ENCODE measurements around the gene SLC35E3. TPM values are rescaled to one million over a fixed set of nuclear protein-coding genes. Genes with fewer than 3 reads are reported as not detected.
A peak's percentile ranks its signal among the peaks of the same experiment; 100 is the strongest.
"Not testable (repeated sequence)": the region's sequence is repeated elsewhere in the genome, so short reads cannot be mapped to it uniquely, and the experiment has no call there.

The SLC35E3 gene
- total RNA-seq, 1 donor from 2014 or later = 14.6 TPM

GRCh38 chr12:68809190-68810026 is 63.4 kb downstream of the SLC35E3 start:
- H3K27me3 Mint-ChIP-seq (ENCODE audit: low read depth, unreplicated experiment) = no peaks in the 10 kb centered on the region
- no peak for DNase-seq (ENCODE audit: low read depth)
- TF ChIP-seq EZH2 (IDR thresholded peaks at IDR 0.05; ENCODE audit: insufficient read depth, low read length) (no peak), CTCF (IDR thresholded peaks at IDR 0.05; ENCODE audit: insufficient read depth, low read depth, low read length) (no peak)

GRCh38 chr12:68810027-68810389 is 64.0 kb downstream of the SLC35E3 start:
- H3K9me3 Mint-ChIP-seq (ENCODE audit: unreplicated experiment); H2AFZ ChIP-seq (ENCODE audit: low read depth, low read length); H3K4me1 ChIP-seq (ENCODE audit: insufficient read depth, low read length); FAIRE-seq; H3K9me3 ChIP-seq (ENCODE audit: insufficient read depth, low read depth, low read length); H3K27me3 ChIP-seq (ENCODE audit: insufficient read depth, low read length); DNase-seq (ENCODE audit: low read depth); H3K27ac ChIP-seq (ENCODE audit: low read depth, low read length); H3K27me3 Mint-ChIP-seq (ENCODE audit: low read depth, unreplicated experiment); H3K9ac ChIP-seq (ENCODE audit: low read length): not testable (repeated sequence)
- Mint-ChIP-seq H3K27ac (ENCODE audit: unreplicated experiment) (peak overlapping the region; percentile 95), H3K4me1 (ENCODE audit: low read depth, unreplicated experiment) (peaks cover 17% of the 10 kb centered on the region), H3K4me3 (ENCODE audit: unreplicated experiment) (peak overlapping the region; percentile 91), H3K36me3 (ENCODE audit: low read depth, unreplicated experiment) (peaks cover 29% of the 10 kb centered on the region)
- Histone ChIP-seq H3K79me2 (ENCODE audit: insufficient read depth, low read length) (peaks cover 69% of the 10 kb centered on the region), H3K4me3 (ENCODE audit: insufficient read depth, low read depth, low read length) (peak overlapping the region; percentile 98), H4K20me1 (ENCODE audit: insufficient read depth, low read length) (peaks cover 49% of the 10 kb centered on the region), H3K36me3 (ENCODE audit: insufficient read depth, low read length) (peaks cover 34% of the 10 kb centered on the region), H3K4me2 (ENCODE audit: low read length) (peak overlapping the region; percentile 95)

More at GRCh38 chr12:68809190-68810026, 63.4 kb downstream of the SLC35E3 start:
- Mint-ChIP-seq H3K4me3 (ENCODE audit: unreplicated experiment) (peak overlapping the region; percentile 91), H3K4me1 (ENCODE audit: low read depth, unreplicated experiment) (peaks cover 13% of the 10 kb centered on the region), H3K36me3 (ENCODE audit: low read depth, unreplicated experiment) (peaks cover 23% of the 10 kb centered on the region), H3K27ac (ENCODE audit: unreplicated experiment) (peak overlapping the region; percentile 95), H3K9me3 (ENCODE audit: unreplicated experiment) (no peaks in the 10 kb centered on the region)
- Histone ChIP-seq H3K27ac (ENCODE audit: low read depth, low read length) (peak overlapping the region; percentile 99), H3K4me3 (ENCODE audit: insufficient read depth, low read depth, low read length) (peak overlapping the region; percentile 98), H3K9me3 (ENCODE audit: insufficient read depth, low read depth, low read length) (no peaks in the 10 kb centered on the region), H3K36me3 (ENCODE audit: insufficient read depth, low read length) (peaks cover 28% of the 10 kb centered on the region), H3K9ac (ENCODE audit: low read length) (peak overlapping the region; percentile 100), H2AFZ (ENCODE audit: low read depth, low read length) (no peak overlapping the region), H3K4me1 (ENCODE audit: insufficient read depth, low read length) (peaks cover 8% of the 10 kb centered on the region), H3K4me2 (ENCODE audit: low read length) (peak overlapping the region; percentile 95), H3K27me3 (ENCODE audit: insufficient read depth, low read length) (no peaks in the 10 kb centered on the region), H3K79me2 (ENCODE audit: insufficient read depth, low read length) (peaks cover 63% of the 10 kb centered on the region), H4K20me1 (ENCODE audit: insufficient read depth, low read length) (peaks cover 43% of the 10 kb centered on the region)
- no peak for FAIRE-seq

GRCh38 chr12:68811573-68811972 is 65.6 kb downstream of the SLC35E3 start:
- not testable (repeated sequence) for H3K9ac ChIP-seq (ENCODE audit: low read length); DNase-seq (ENCODE audit: low read depth); H3K27ac Mint-ChIP-seq (ENCODE audit: unreplicated experiment); H3K9me3 ChIP-seq (ENCODE audit: insufficient read depth, low read depth, low read length); H3K27me3 Mint-ChIP-seq (ENCODE audit: low read depth, unreplicated experiment); H3K27me3 ChIP-seq (ENCODE audit: insufficient read depth, low read length); H2AFZ ChIP-seq (ENCODE audit: low read depth, low read length); H3K4me1 ChIP-seq (ENCODE audit: insufficient read depth, low read length); H3K27ac ChIP-seq (ENCODE audit: low read depth, low read length); FAIRE-seq; H3K9me3 Mint-ChIP-seq (ENCODE audit: unreplicated experiment)
- Mint-ChIP-seq H3K36me3 (ENCODE audit: low read depth, unreplicated experiment) (peaks cover 31% of the 10 kb centered on the region), H3K4me1 (ENCODE audit: low read depth, unreplicated experiment) (peaks cover 10% of the 10 kb centered on the region), H3K4me3 (ENCODE audit: unreplicated experiment) (peak overlapping the region; percentile 91)
- Histone ChIP-seq H3K4me2 (ENCODE audit: low read length) (peak overlapping the region; percentile 71), H3K36me3 (ENCODE audit: insufficient read depth, low read length) (peaks cover 45% of the 10 kb centered on the region), H3K79me2 (ENCODE audit: insufficient read depth, low read length) (peaks cover 84% of the 10 kb centered on the region), H3K4me3 (ENCODE audit: insufficient read depth, low read depth, low read length) (peak overlapping the region; percentile 38), H4K20me1 (ENCODE audit: insufficient read depth, low read length) (peaks cover 64% of the 10 kb centered on the region)
